Osteoblast (primary cell): ENCODE data around the gene MACROD2. TPM values are rescaled to one million over a fixed set of nuclear protein-coding genes. Genes with fewer than 3 reads are reported as not detected.

ENCODE experiments used
- DNase-seq: peaks from one replicate; pipeline ENCODE4 v3.0.0; 2011; ENCODE audit warnings: low spot score, mixed read lengths; ENCODE audit not compliant: insufficient read length; ENCODE audit errors: missing footprints
- H2AFZ ChIP-seq: 2 replicates; pipeline ENCODE4 v1.6.0; 2011; ENCODE audit warnings: mild to moderate bottlenecking, low read length
- H3K27ac ChIP-seq: 2 replicates; pipeline ENCODE4 v1.5.1; 2011; ENCODE audit warnings: mild to moderate bottlenecking, low read depth, low read length, moderate library complexity
- H3K27me3 ChIP-seq: 2 replicates; pipeline ENCODE4 v1.6.0; 2012; ENCODE audit warnings: mild to moderate bottlenecking, control low read depth, inconsistent platforms, low read length, moderate library complexity; ENCODE audit not compliant: insufficient read depth
- H3K36me3 ChIP-seq: 2 replicates; pipeline ENCODE4 v1.5.1; 2011; ENCODE audit warnings: mild to moderate bottlenecking, low read length, control low read depth, moderate library complexity; ENCODE audit not compliant: insufficient read depth
- H3K4me1 ChIP-seq: 2 replicates; pipeline ENCODE4 v1.5.1; 2011; ENCODE audit warnings: mild to moderate bottlenecking, low read length, control low read depth, moderate library complexity; ENCODE audit not compliant: insufficient read depth
- H3K4me2 ChIP-seq: 2 replicates; pipeline ENCODE4 v1.6.0; 2011; ENCODE audit warnings: mild to moderate bottlenecking, low read length; ENCODE audit not compliant: insufficient read depth
- H3K4me3 ChIP-seq: fragments of 200-600 bp; sonication (generic); 3 replicates; pipeline ENCODE4 v1.5.1; 2012; ENCODE audit warnings: mild to moderate bottlenecking, low read length, inconsistent platforms; ENCODE audit not compliant: insufficient read depth
- H3K79me2 ChIP-seq: 2 replicates; pipeline ENCODE4 v1.6.0; 2012; ENCODE audit warnings: mild to moderate bottlenecking, low read length, control low read depth, inconsistent platforms; ENCODE audit not compliant: insufficient read depth
- H3K9me3 ChIP-seq: 2 replicates; pipeline ENCODE4 v1.5.1; 2011; ENCODE audit warnings: low read depth, low read length, control low read depth
- H4K20me1 ChIP-seq: 2 replicates; pipeline ENCODE4 v1.6.0; 2012; ENCODE audit warnings: mild to moderate bottlenecking, low read length, control low read depth; ENCODE audit not compliant: insufficient read depth
- total RNA-seq: library from RNA; depleted of rRNA; stranded (reverse); fragments of >200 nt; gene quantifications from 2 replicates; pipeline ENCODE4 v1.2.3, GENCODE V29; 2012
- TF ChIP-seq, protein P1 (sequence below): IDR thresholded peaks from 2 replicates; pipeline ENCODE4 v1.5.1; 2011; ENCODE audit warnings: mild to moderate bottlenecking, low read depth, low read length, moderate library complexity; ENCODE audit errors: extremely low read depth

The MACROD2 gene
- total RNA-seq, 1 donor = 4.0 TPM

DNA sequence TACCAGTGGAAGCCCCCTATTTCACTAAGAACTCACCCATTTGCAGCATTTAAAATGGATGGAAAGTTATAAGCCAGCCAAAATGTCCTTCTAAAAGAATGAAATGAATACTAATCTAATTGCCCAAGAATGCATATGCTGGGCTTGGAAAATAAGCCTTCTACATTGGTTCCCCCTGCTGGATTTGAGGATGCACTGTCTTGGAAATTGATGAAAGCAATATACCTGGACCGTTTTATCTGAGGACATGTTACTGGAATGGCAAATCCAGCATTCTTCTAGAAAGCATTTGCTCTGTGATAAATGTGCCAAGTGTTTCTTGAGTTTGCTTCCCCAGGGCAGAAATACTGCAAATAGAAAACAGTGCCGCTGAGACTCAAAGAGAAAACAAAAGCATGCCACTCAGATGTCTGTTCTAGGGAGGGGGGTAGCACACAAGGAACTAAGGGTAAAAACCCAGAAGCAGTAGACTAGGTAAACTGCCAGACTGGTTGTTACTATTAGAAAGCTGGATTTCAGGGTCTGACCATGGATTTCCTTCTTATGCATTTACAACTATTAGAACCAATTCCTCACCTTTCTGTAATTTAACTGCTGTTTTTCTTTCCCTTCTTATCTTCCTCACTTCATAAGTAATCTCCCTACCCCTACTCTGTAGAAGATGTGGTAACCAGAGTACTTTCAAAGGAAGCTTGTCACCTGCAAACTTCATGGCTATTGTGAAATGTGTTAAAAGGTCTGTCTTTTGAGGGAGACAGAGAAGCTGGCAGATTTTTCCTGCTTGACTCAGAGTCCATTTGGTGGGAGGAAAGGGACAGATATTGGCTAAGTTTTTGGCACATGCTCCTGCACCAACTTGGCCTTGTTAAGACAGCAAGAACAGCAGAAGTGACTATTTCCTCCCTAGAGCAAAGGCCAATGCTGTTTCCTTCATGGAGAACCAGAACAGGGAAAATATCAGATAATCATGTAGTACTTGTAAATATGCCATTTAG, 1935.3 kb downstream of the MACROD2 start:
- H2AFZ ChIP-seq = no peak overlapping the region
- TF ChIP-seq, protein P1, sequence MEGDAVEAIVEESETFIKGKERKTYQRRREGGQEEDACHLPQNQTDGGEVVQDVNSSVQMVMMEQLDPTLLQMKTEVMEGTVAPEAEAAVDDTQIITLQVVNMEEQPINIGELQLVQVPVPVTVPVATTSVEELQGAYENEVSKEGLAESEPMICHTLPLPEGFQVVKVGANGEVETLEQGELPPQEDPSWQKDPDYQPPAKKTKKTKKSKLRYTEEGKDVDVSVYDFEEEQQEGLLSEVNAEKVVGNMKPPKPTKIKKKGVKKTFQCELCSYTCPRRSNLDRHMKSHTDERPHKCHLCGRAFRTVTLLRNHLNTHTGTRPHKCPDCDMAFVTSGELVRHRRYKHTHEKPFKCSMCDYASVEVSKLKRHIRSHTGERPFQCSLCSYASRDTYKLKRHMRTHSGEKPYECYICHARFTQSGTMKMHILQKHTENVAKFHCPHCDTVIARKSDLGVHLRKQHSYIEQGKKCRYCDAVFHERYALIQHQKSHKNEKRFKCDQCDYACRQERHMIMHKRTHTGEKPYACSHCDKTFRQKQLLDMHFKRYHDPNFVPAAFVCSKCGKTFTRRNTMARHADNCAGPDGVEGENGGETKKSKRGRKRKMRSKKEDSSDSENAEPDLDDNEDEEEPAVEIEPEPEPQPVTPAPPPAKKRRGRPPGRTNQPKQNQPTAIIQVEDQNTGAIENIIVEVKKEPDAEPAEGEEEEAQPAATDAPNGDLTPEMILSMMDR = peak; percentile 56
- no peaks in the 10 kb centered on the region for H3K27me3 ChIP-seq
- no peak overlapping the region for H3K4me2 ChIP-seq
- no peaks in the 10 kb centered on the region for H3K4me1 ChIP-seq
- H4K20me1 ChIP-seq = no peaks in the 10 kb centered on the region
- H3K27ac ChIP-seq = no peak overlapping the region
- no peak for DNase-seq
- no peaks in the 10 kb centered on the region for H3K9me3 ChIP-seq
- H3K4me3 ChIP-seq = no peak overlapping the region
- no peaks in the 10 kb centered on the region for H3K79me2 ChIP-seq
- H3K36me3 ChIP-seq = no peaks in the 10 kb centered on the region

DNA sequence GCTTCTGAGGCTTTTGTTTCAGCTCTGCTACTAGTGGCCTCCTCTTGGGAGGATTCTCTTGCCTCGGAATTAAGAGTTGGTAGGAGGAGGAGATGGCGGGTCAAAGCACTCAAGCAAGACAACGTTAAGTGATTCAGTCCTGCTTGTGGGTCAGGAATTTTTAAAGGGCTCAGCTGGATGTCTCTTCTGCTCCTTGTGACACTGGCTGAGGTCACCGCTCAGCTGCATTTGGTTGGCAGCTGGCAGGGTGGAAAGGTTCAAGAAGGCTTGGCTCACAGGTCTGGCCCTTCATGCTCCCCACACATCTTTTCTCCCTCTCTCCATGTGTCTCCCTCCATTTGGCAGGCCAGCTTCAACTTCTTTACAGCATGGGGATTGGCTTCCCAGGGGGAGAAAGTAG, 1936.6 kb downstream of the MACROD2 start:
- no peaks in the 10 kb centered on the region for H3K27me3 ChIP-seq
- TF ChIP-seq, protein P1 = no peak
- H3K4me3 ChIP-seq = no peak overlapping the region
- H3K4me1 ChIP-seq = no peaks in the 10 kb centered on the region
- H3K9me3 ChIP-seq = no peaks in the 10 kb centered on the region
- H2AFZ ChIP-seq = no peak overlapping the region
- no peak overlapping the region for H3K27ac ChIP-seq
- H3K79me2 ChIP-seq = no peaks in the 10 kb centered on the region
- DNase-seq = no peak
- H3K4me2 ChIP-seq = no peak overlapping the region
- no peaks in the 10 kb centered on the region for H4K20me1 ChIP-seq
- H3K36me3 ChIP-seq = no peaks in the 10 kb centered on the region

DNA sequence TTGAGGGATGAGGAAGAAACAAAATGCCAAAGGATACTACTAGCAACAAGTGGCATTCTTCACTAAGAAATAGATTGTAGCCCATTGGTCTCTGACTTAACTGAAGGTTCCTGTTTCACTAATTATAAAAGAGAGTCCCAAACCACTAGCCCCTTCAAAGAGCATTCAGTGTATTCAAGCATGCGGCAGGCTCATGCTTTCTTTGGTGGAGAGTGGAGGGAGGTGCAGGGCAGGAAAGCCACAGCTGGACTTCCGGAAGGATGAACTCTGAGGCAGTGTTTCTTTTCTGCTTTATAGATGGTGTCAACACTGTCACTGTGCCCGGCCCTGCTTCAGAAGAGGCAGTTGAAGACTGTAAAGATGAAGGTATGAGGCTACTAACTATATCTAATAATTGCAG, 1941.9 kb downstream of the MACROD2 start:
- H3K4me3 ChIP-seq = no peak overlapping the region
- H3K27me3 ChIP-seq = no peaks in the 10 kb centered on the region
- no peaks in the 10 kb centered on the region for H3K36me3 ChIP-seq
- no peaks in the 10 kb centered on the region for H3K79me2 ChIP-seq
- H2AFZ ChIP-seq = no peak overlapping the region
- H3K9me3 ChIP-seq = peaks cover 9% of the 10 kb centered on the region
- no peak for DNase-seq
- TF ChIP-seq, protein P1 = no peak
- no peak overlapping the region for H3K27ac ChIP-seq
- no peaks in the 10 kb centered on the region for H4K20me1 ChIP-seq
- H3K4me1 ChIP-seq = no peaks in the 10 kb centered on the region
- H3K4me2 ChIP-seq = no peak overlapping the region

DNA sequence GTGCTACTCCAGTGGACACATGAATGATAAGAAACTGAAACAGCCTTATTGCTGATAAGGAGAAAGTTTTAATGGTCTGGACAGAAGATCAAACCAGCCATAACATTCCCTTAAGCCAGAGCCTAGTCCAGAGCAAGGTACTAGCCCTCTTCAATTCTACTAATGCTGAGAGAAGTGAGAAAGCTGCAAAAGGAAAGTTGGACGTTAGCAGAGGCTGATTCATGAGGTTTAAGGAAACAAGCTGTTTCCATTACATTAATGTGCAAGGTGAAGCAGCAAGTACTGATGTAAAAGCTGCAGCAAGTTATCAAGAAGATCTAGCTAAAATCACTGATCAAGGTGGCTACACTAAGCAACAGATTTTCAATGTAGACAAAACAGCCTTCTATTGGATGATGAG, 1943.5 kb downstream of the MACROD2 start:
- H2AFZ ChIP-seq = no peak overlapping the region
- H3K9me3 ChIP-seq = peaks cover 9% of the 10 kb centered on the region
- TF ChIP-seq, protein P1 = no peak
- no peaks in the 10 kb centered on the region for H4K20me1 ChIP-seq
- H3K79me2 ChIP-seq = no peaks in the 10 kb centered on the region
- DNase-seq = no peak
- no peak overlapping the region for H3K4me2 ChIP-seq
- H3K4me1 ChIP-seq = no peaks in the 10 kb centered on the region
- no peak overlapping the region for H3K4me3 ChIP-seq
- no peak overlapping the region for H3K27ac ChIP-seq
- H3K27me3 ChIP-seq = no peaks in the 10 kb centered on the region
- H3K36me3 ChIP-seq = no peaks in the 10 kb centered on the region
